GM12878 (cell line): Measurements from ENCODE around the gene RPS23.

Experiments
- CTCF ChIP-seq, 3 experiments: IDR thresholded peaks in 2 of 3; conservative IDR thresholded peaks in 1 of 3; 2 replicates each; pipeline ENCODE4 v1.5.1; 2011; ENCODE audit warnings: low read depth in 3 of 3, low read length in 3 of 3, mild to moderate bottlenecking in 3 of 3, control low read depth in 2 of 3, moderate library complexity in 2 of 3, inconsistent platforms in 1 of 3, mixed read lengths in 1 of 3; ENCODE audit not compliant: control insufficient read depth in 2 of 3, insufficient read depth in 1 of 3; ENCODE audit errors: extremely low read depth in 1 of 3
- STAT1 ChIP-seq: fragments of 450-650 bp; conservative IDR thresholded peaks from 2 replicates; pipeline ENCODE4 v1.6.1; 2014; ENCODE audit warnings: antibody characterized with exemption, mild to moderate bottlenecking

- no peak for TF ChIP-seq STAT1
- TF ChIP-seq CTCF (IDR thresholded peaks at IDR 0.05 in 2 of 3, conservative IDR thresholded peaks at IDR 0.05 in 1 of 3; ENCODE audit: control insufficient read depth in 2 of 3, extremely low read depth in 1 of 3, insufficient read depth in 1 of 3, low read depth in 3 of 3, low read length in 3 of 3), result no peak
These were observed 23.0 kb upstream of the RPS23 start for GRCh38 chr5:82301190-82301589.
